ENCODE data around the gene PPME1. TPM values are rescaled to one million over a fixed set of nuclear protein-coding genes. Genes with fewer than 3 reads are reported as not detected.

Gene PPME1
- total RNA-seq, 1 experiment from 2014 or later, result 68.3 TPM

- H3K36me3 ChIP-seq (ENCODE audit: control insufficient read depth in 1 of 2, insufficient read depth in 2 of 2, low read length in 2 of 2), result peaks cover 21 to 41% of the 10 kb centered on the region in 2 experiments
- DNase-seq (ENCODE audit: low read depth, low spot score) (no peak), ATAC-seq (no peak)
- ChIA-PET CTCF (interaction anchor here (1.0 kb wide), 1 partner anchor 18 kb away, joined by 4 read pairs; no protein-coding TSS in a partner anchor), POLR2A (no interaction called here), RAD21 (ENCODE audit: low non-redundant PET in 1 of 2, low total read pairs in 2 of 2, uncharacterized antibody in 2 of 2, unreplicated experiment in 2 of 2) (no interaction called here)
- H3K4me1 ChIP-seq (ENCODE audit: control insufficient read depth in 1 of 2, insufficient read depth in 2 of 2, low read length in 2 of 2), result no peaks in the 10 kb centered on the region
- TF ChIP-seq CBX3 (IDR thresholded peaks at IDR 0.05; ENCODE audit: low read depth) (no peak), SP1 (IDR thresholded peaks at IDR 0.05; ENCODE audit: low read depth) (no peak), RAD21 (IDR thresholded peaks at IDR 0.05; ENCODE audit: low read depth) (no peak), ZBTB33 (IDR thresholded peaks at IDR 0.05; ENCODE audit: extremely low read depth, insufficient replicate concordance, low read length) (no peak), EZH2phosphoT487 (IDR thresholded peaks at IDR 0.05; ENCODE audit: borderline replicate concordance) (no peak), ATF3 (IDR thresholded peaks at IDR 0.05) (no peak)
- H3K79me2 ChIP-seq (ENCODE audit: insufficient read depth, low read length), result no peaks in the 10 kb centered on the region; the same call in 1 of the 2 replicates
- H3K27me3 ChIP-seq (ENCODE audit: insufficient read depth, low read length), result no peaks in the 10 kb centered on the region
- H3K9me2 ChIP-seq (ENCODE audit: insufficient read depth), result no peaks in the 10 kb centered on the region
- no peaks in the 10 kb centered on the region for H4K20me1 ChIP-seq (ENCODE audit: insufficient read depth)
- H3K27ac ChIP-seq (ENCODE audit: low read depth, low read length), result no peak overlapping the region
- no TSS peak for BruUV-seq (replicated peaks)
- no peak overlapping the region for H3K9ac ChIP-seq (ENCODE audit: low read length)
- H3K4me3 ChIP-seq (replicated peaks in 1 of 2; ENCODE audit: low read depth in 1 of 2, low read length in 2 of 2), result no peak overlapping the region
- H3K4me2 ChIP-seq (ENCODE audit: low read length), result no peak overlapping the region
- H3K9me3 ChIP-seq (ENCODE audit: control insufficient read depth in 1 of 2, insufficient read depth in 1 of 2, low read depth in 1 of 2, low read length in 2 of 2), result no peaks in the 10 kb centered on the region
- H2AFZ ChIP-seq (ENCODE audit: low read depth, low read length, poor library complexity, severe bottlenecking), result no peak overlapping the region
- intact Hi-C loops (cut with micrococcal nuclease), result no loop called here
Measured at GRCh38 chr11:74238243-74238642, 67.2 kb downstream of the PPME1 start.

- Histone ChIP-seq H3K27ac (ENCODE audit: low read depth, low read length) (no peak overlapping the region), H4K20me1 (ENCODE audit: insufficient read depth) (no peaks in the 10 kb centered on the region), H3K9me2 (ENCODE audit: insufficient read depth) (no peaks in the 10 kb centered on the region), H3K9ac (ENCODE audit: low read length) (no peak overlapping the region), H2AFZ (ENCODE audit: low read depth, low read length, poor library complexity, severe bottlenecking) (no peak overlapping the region), H3K4me1 (ENCODE audit: control insufficient read depth in 1 of 2, insufficient read depth in 2 of 2, low read length in 2 of 2) (no peaks in the 10 kb centered on the region), H3K79me2 (ENCODE audit: insufficient read depth, low read length) (peaks cover 4% of the 10 kb centered on the region; the same call in 1 of the 2 replicates), H3K4me2 (ENCODE audit: low read length) (no peak overlapping the region), H3K27me3 (ENCODE audit: insufficient read depth, low read length) (no peaks in the 10 kb centered on the region), H3K4me3 (replicated peaks in 1 of 2; ENCODE audit: low read depth in 1 of 2, low read length in 2 of 2) (no peak overlapping the region), H3K9me3 (ENCODE audit: control insufficient read depth in 1 of 2, insufficient read depth in 1 of 2, low read depth in 1 of 2, low read length in 2 of 2) (no peaks in the 10 kb centered on the region), H3K36me3 (ENCODE audit: control insufficient read depth in 1 of 2, insufficient read depth in 2 of 2, low read length in 2 of 2) (peaks cover 14 to 48% of the 10 kb centered on the region in 2 experiments)
- ChIA-PET POLR2A (no interaction called here), RAD21 (ENCODE audit: low non-redundant PET in 1 of 2, low total read pairs in 2 of 2, uncharacterized antibody in 2 of 2, unreplicated experiment in 2 of 2) (no interaction called here), CTCF (interaction anchor here (1.3 kb wide), 1 partner anchor 201 kb away, joined by 4 read pairs; no protein-coding TSS in a partner anchor)
- no peak for DNase-seq (ENCODE audit: low read depth, low spot score)
- intact Hi-C loops (cut with micrococcal nuclease), result no loop called here
- BruUV-seq (replicated peaks), result no TSS peak
- no peak for ATAC-seq
- no peak for TF ChIP-seq POLR2AphosphoS5 (IDR thresholded peaks at IDR 0.05; ENCODE audit: low read depth, low read length)
- TF ChIP-seq SIN3A (IDR thresholded peaks at IDR 0.05; ENCODE audit: low read depth), result no peak
- no peak for TF ChIP-seq EZH2 (IDR thresholded peaks at IDR 0.05)
- no peak for TF ChIP-seq POLR2A (IDR thresholded peaks at IDR 0.05; ENCODE audit: borderline replicate concordance, extremely low read depth, insufficient read depth, insufficient read length)
- TF ChIP-seq REST (IDR thresholded peaks at IDR 0.05; ENCODE audit: low read depth), result no peak
- TF ChIP-seq FOSL1 (IDR thresholded peaks at IDR 0.05; ENCODE audit: low read depth), result no peak
- TF ChIP-seq EGR1 (IDR thresholded peaks at IDR 0.05; ENCODE audit: low read depth), result no peak
- no peak for TF ChIP-seq JUND (IDR thresholded peaks at IDR 0.05)
- no peak for TF ChIP-seq MAX (IDR thresholded peaks at IDR 0.05)
- TF ChIP-seq ELF1 (IDR thresholded peaks at IDR 0.05; ENCODE audit: borderline replicate concordance, low read depth), result no peak
- TF ChIP-seq ATF3 (IDR thresholded peaks at IDR 0.05), result no peak
Measured at GRCh38 chr11:74248469-74248868, 77.4 kb downstream of the PPME1 start.
